GM19023 (cell line): ENCODE results near the gene KCNE4.

ENCODE experiments used
- ATAC-seq: cut with Tn5 transposase; IDR thresholded peaks from one replicate; pipeline ENCODE4 v1.9.1; 2021; ENCODE audit warnings: mild to moderate bottlenecking, moderate library complexity; ENCODE audit not compliant: unreplicated experiment

The KCNE4 gene

DNA sequence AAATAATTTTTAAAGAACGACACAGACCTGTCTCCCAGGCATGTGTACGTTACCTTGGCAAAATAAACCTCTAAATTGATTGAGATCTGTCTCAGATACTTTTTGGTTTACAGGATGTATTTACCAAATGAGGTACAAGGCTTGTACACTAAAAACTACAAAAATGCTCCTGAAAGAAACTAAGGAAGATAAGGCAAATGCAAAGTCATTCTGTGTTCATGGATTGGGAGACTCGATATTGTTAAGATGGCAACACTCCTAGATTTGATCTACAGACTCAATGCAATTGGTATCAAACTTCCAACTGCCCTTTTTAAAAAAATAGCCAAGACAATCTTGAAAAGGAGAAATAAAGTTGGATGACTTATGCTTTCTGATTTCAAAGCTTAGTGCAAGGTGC lies 11.5 kb upstream of the KCNE4 start:
- ATAC-seq, result no peak

DNA sequence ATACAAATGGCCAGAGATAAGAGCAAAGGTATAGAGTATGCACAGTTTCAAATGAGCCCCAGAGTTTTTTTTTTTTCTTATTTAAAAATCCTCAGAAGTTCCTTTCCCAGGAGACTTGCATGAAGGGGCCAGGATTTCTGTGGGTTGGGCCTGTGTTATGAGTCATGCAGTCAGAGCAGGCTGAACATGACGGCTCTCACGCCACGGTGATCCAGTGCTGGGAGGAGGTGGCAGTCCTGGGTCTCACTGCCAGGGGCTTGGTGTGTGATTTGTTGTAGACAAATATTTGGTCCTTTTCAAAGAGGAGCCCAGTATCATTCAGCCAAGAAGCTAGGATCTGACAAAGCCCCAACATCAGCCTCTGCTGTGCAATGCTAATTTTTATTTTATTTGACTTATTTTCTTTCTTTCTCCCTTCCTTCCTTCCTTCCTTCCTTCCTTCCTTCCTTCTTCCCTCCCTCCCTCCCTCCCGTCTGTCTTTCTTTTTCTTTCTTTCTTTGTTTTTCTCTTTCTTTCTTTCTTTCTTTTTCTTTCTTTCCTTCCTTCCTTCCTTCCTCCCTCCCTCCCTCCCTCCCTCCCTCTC lies 10.4 kb upstream of the KCNE4 start:
- ATAC-seq, result no peak

DNA sequence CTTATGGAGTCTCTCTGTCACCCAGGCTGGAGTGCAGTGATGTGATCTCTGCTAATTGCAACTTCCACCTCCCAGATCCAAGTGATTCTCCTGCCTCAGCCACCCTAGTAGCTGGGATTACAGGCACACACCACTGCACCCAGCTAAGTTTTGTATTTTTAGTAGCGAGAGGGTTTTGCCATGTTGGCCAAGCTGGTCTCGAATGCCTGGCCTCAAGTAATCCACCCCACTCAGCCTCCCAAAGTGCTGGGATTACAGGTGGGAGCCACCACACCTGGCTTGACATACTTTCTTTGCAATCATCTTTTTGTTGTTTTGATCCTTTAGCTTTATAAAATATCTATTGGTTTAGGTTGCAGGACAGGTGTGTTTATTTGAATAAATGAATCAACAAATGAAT lies 9.7 kb upstream of the KCNE4 start:
- no peak for ATAC-seq

DNA sequence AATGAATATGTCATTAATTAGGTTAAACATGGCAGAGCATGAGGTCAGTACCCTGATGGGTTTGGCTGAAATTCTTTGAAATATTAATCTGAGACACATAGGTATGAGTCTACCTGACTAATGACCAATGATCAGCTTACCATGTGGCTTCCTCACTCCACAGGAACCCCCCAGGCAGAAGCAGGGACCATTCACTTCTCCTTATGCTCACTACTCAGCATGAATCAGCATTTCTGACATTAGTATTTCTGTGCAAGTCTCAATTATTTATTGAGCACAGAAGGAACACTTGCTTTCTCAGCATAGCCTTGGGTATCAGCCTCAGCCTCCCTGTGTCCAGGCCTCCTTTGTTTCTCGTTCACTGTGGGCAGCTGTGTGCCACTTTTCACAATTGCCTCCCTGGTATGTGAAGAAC lies 9.3 kb upstream of the KCNE4 start:
- no peak for ATAC-seq

DNA sequence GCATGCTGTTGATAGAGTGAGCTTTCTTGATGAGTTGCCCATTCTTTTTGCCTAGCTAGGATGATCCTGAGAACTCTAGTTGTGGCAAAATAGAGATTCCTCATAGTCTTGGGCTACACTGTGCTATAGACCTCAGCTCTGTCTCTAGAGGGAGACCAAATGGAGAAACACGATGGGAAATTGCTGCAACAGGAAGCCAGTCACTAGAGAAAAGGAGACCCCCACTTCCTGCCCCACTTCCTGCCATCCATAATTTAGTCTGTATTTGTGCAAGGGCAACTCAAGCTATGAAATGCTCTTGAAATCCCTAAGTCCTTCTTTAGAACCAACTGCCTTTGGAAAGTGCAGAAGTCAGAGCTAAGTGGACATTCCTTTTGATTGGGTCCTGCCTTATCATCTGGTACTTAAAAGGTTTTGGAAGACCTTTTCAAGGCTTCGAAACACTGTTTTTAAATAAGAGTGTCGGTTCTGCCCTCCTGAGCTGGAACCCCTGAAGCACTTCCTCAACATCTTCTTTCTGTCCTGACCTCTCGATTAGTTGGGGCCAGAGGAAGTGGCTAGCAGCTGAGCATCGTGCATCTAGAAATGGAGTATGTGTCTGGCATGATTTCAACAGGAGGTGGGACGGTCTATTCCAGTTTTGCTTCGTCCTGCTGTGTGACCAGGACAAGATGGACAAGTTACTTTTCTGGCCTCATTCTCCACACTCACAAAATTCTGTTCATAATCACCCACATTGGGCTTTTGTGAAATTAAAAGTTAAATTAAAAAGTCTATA lies 8.6 kb upstream of the KCNE4 start:
- ATAC-seq, result no peak

DNA sequence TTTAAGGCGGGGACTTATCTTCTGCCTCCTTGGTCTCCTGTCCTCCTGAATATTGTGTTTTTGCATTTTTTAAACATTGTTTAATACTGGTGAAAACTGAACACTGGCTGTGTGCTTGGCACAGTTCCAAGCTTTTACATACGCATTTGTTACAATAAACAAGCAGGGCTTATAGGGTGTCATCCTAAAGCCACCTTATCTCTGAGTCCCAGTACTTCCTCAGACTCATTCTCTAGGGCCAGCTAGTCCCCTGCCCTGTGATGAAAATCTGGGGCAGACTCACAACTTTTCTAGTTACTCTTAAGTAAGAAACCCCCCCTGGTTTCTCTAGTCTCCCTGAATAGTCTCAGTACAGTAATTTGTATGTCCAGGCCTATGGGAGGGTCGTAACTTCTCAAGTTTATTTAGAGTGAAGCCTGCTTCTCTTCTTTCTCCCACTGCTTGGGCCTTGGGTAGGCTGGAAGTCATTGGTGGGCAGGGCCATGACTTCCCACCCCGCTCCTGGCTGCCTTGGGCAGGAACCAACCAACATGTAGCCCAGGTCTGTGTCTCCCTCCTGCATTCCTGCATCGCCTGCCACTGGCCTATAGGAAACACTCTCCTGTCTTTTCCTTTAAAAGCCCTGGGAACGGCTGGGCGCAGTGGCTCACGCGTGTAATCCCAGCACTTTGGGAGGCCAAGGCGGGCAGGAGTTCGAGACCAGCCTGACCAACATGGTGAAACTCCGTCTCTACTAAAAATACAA lies 7.7 kb upstream of the KCNE4 start:
- ATAC-seq, result no peak

DNA sequence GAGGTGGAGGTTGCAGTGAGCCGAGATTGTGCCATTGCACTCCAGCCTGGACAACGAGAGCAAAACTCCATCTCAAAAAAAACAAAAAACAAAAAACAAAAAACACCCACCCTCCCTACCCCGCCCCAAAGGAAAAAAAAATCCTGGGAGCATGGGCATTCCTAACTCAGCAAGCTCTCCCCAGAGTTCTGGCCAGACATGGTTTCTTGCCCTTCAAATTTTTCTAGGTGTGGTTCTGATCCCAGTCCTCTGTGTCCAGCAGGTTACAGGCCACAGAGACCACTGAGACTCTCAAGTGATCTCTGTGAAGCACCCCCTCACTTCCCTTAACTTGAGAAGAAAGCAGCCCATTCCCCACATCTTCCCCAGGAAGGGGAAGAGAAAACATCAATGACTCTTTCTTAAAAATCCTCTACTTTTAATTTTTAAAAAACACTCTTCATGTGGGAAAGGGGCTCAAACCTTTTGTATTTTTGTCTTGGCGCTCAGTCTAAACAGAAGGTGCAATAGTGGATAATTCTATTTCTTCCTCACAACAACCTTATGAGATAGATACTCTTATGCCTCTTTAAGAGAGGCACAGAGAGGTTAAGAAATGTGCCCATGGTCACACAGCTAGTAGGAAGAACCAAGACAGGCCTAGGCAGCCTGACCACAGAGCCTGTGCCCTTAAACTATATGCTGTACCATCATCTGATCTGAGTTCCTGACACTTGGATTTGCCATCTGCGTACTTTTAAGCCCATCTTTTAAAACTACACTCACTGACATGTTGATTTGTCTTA lies 6.9 kb upstream of the KCNE4 start:
- ATAC-seq, result no peak

DNA sequence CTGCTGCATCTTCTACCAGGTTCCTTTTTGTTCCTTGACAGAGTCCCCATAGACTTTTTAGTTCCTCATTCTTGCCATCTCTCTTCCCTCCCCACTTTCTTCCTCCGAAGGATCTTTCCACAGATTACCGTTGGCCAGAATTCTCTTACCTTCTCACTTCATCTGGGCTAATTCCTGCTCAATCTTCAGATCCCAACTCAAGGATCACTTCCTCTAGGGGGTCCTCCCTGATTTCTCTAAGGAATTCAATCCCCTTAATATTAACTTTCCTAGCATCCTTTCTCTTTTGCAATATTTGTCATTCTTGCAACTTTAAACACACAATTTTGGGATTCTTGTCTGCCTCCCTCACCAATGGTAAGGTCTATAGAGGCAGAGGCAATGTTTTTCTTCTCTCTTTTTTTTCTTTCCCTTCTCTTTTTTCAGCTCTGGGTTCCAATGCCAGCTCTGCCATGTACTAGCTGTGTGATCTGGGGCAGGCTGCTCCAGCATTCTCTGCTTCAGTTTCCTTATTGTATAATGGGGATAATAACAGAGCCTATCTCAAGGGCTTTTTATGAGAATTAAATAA lies 5.4 kb upstream of the KCNE4 start:
- ATAC-seq, result no peak

DNA sequence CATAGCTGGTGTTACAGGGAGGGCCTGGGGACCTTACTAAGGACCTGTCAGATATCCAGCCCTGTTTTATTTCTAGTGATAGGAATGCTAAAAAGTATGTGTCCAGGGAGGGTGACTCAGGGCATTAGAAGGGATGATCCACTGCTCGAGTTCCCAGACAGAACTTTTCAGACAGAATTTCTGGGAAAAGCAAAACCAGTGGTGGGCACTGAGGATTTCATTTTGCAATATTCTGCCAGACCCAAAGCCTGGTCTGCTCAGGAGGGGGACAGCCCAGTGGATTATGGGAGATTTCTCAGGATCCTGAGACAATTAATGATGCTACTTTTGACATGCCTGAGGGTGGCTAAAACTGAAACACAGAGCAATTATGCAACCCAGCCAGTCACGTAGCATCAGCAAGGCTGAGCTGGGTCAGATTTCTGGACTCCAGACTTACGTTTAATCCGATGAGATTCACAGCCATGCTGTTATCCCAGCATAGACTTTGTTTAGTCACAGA lies 4.7 kb upstream of the KCNE4 start:
- ATAC-seq, result no peak

DNA sequence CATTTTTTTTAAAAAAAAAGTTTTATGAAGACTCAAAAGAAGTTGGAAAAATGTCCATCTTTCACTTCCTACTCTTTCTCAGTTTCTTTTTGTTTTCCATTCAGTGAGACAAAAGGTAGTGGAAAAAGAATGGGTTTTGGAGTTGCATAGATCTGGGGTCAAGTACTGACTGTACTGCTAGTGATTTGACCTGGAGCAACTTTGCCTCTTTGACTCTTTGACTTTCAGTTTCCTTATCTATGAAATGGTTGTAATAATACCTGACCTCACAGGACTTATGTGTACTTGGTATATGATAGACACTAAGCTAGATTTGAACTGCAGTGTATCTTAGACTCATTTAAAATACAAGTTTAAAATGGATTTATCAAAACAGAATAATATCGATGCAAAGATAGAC lies 3.5 kb upstream of the KCNE4 start:
- no peak for ATAC-seq

DNA sequence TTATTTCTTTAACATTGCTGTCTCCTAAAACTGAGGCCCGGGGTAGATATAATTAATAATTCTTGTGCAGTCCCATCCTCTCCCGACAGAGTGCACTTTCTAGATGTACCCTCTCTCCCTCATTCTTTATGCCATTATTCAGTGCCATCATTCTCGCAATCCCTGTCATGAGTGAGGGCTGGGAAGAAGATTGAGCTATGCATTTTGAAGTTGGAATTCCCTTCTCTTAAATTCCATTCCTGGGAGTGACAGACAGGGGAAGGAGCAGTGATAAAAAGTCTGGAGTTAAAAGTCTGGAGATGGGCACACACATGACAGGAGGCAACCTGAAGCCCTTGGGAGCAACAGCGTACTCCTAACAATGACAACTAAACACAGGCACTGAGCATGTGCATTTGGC lies 2.6 kb upstream of the KCNE4 start:
- no peak for ATAC-seq

DNA sequence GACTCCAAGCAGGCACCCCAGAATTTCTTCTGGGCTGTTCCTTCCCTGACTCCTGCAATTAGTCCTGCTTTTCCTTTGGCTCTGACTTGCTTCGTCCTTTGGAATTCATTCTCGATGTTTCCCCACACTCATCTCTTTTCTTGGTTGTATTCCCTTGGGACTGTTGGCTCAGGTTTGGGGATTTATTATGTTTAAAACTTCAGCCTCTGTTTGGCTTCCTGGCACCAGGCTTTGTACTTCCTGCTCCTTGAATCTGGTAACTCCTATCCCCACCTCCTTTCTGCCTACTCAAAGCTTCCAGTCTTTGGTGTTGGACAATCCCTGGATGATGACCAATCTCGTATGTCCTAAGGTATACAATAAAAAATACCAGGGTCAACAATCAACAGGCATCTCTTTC lies 1.8 kb upstream of the KCNE4 start:
- ATAC-seq, result no peak

DNA sequence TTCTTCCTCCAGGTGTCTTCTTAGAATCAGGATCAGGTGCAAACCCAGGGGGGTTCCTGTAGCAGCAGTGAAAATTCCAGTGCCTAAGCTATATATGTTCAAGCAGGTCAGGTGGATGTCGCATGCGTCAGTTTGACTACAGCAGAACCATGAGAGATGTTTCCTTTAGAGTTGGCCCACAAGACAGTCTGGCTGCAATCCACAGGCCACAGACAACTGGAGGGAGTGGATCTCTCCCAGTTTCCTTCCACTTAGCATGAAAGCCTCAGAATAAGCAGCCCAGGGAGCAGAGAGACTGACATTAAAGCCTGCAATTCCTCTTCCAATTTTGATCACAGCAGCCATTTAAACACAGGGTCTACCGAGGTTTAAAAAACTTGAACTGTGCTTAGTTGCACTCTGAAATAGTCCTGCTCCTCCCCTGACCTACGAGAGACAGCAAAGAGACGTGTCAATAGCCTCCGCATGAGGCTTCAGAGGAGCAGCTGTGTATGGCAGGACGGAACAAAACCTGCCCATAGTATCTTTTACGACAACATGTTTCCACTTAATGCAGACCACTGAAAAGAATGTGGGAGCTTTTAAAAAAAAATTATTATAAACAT lies 988 bp upstream of the KCNE4 start:
- no peak for ATAC-seq

DNA sequence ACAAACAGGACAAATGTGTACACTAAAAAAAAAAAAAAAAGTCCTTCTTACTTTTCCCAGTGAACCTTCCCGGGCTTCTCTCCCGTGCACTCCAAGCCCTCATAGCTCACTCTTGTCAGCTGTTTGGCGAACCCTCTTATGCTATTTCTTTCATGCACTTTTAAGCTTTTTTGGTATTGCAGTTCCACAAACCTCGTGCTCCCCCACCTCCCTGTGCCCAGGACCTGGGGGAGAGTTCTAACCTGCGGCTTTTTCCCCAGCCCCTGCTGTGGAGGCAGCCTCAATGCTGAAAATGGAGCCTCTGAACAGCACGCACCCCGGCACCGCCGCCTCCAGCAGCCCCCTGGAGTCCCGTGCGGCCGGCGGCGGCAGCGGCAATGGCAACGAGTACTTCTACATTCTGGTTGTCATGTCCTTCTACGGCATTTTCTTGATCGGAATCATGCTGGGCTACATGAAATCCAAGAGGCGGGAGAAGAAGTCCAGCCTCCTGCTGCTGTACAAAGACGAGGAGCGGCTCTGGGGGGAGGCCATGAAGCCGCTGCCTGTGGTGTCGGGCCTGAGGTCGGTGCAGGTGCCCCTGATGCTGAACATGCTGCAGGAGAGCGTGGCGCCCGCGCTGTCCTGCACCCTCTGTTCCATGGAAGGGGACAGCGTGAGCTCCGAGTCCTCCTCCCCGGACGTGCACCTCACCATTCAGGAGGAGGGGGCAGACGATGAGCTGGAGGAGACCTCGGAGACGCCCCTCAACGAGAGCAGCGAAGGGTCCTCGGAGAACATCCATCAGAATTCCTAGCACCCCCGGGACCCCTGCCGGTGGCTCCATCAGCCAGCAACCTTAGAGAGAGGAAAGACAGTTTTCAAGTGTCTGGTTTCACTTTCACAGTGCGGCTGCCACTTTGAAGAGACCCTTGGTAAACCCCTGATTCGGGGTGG lies 826 bp downstream of the KCNE4 start:
- ATAC-seq, result no peak

DNA sequence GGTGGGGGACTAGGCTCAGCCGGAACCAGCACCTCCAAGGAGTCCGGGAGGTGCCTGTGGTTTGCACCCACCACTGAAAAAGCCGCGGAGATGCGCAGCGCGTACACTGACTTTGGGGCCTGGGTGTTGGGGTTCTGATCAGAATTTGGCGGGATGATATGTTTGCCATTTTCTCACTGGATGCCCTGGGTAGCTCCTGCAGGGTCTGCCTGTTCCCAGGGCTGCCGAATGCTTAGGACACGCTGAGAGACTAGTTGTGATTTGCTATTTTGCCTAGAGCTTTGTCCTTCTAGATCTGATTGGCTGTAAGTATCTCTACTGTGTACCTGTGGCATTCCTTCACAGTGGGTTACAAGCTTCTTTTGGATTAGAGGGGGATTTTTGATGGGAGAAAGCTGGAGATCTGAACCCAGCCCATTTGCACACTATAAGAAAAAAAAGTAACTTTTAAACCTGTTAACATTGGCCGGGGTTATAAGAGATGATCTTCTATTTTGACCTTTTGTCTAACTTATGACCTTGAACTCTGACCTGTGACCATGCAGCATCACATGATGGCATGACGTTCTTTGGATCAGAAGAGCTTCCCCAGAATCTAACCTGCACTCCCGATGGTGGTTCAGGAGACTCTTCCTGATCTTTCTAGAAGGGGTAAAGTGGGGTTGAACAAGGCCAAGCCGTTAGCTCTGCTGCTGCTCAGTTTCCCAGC lies 1.6 kb downstream of the KCNE4 start:
- ATAC-seq, result no peak

DNA sequence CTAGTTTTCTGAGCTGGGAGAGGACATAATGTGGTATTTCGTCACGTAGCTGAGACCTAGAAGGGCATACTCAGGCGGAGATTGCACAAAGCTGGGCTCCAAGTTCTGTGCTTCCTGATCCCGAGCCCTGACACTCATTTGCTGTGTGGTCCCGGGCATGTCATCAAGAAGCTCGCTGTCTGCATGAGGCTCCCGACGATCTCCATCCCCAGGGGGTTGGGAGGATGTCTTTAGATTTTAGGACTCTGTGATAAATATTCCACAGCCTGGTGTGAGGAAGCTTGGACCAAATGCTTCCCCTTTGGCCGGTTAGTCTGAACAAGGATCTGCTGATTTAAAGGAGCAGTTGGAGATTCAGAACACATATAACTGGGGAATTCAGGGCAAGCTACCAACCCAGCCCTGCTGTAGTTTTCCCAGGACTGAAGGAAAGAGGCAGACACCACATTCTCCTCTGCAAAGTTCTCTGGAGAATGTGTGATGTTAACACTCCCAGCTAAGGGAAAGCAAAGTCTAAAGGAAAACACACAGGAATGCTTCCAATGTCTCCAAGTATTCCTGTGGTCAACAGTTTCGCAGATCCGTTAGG lies 2.3 kb downstream of the KCNE4 start:
- no peak for ATAC-seq

DNA sequence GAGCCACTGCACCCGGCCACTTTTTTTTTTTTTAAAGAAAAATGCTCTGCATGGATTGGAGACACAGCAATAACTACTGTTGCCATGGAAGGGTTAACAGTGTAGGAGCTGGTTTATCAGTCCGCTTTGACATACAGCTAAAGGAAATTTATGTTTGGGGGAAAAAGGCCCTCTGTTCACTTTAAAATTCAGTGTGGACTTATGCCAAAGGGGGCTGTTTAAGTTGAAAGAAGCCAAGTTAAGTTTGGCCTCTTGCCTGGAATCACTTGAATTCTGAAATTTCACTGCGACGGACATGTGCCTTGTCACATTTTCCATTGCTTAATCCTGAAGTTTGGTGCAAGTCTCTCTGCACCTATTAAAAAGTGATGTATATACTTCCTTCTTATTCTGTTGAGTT lies 3.1 kb downstream of the KCNE4 start:
- no peak for ATAC-seq

DNA sequence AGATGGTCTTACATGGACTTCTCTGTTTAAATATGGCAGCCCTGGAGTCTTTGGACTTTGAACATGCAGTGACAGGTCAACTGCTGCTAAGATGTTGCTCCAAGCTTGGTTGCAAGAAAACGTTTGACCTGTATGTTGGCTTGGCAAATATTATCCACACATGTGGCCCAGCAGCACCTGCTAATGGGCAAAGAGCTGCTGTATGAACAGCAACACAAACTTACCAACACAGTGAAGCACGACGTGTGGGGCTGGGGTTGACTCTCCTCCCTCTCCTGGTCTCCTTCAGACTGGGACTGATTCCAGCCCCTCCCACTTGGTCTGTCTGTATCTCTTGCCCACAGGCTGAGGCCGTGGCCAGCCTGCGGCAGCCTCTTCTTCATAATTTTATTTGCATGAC lies 3.8 kb downstream of the KCNE4 start:
- ATAC-seq, result no peak
